GM12801 (cell line): Measurements from ENCODE around the gene BANP.

Experiments
- CTCF ChIP-seq: IDR thresholded peaks from one replicate; pipeline ENCODE4 v1.5.1; 2011; ENCODE audit warnings: control low read depth; ENCODE audit not compliant: insufficient read length; ENCODE audit errors: extremely low read depth

BANP gene

GRCh38 chr16:87971933-87972332 is 20.7 kb downstream of the BANP start:
- no peak for TF ChIP-seq CTCF

GRCh38 chr16:87973717-87974116 is 22.5 kb downstream of the BANP start:
- no peak for TF ChIP-seq CTCF

- no peak for TF ChIP-seq CTCF
Observed at GRCh38 chr16:87974178-87974577, 22.9 kb downstream of the BANP start.

GRCh38 chr16:87976665-87977064 is 25.4 kb downstream of the BANP start:
- no peak for TF ChIP-seq CTCF

- TF ChIP-seq CTCF = no peak
Observed at GRCh38 chr16:87978127-87978526, 26.9 kb downstream of the BANP start.

- no peak for TF ChIP-seq CTCF
Observed at GRCh38 chr16:87979352-87979751, 28.1 kb downstream of the BANP start.

- TF ChIP-seq CTCF = no peak
Observed at GRCh38 chr16:87982581-87983041, 31.4 kb downstream of the BANP start.
